Inferior parietal cortex (tissue), 1 donor: Measurements from ENCODE around the gene LRRK1.

Source experiments
- DNase-seq: peaks from one replicate; pipeline ENCODE4 v3.0.0-alpha.2; 2016; ENCODE audit errors: extremely low spot score

Gene LRRK1

GRCh38 chr15:100972975-100973350, 53.8 kb downstream of the LRRK1 start:
- DNase-seq: no peak

GRCh38 chr15:100973351-100974111, 54.4 kb downstream of the LRRK1 start:
- DNase-seq: no peak

- DNase-seq: no peak
These were observed 55.9 kb downstream of the LRRK1 start for GRCh38 chr15:100975043-100975442.

DNA sequence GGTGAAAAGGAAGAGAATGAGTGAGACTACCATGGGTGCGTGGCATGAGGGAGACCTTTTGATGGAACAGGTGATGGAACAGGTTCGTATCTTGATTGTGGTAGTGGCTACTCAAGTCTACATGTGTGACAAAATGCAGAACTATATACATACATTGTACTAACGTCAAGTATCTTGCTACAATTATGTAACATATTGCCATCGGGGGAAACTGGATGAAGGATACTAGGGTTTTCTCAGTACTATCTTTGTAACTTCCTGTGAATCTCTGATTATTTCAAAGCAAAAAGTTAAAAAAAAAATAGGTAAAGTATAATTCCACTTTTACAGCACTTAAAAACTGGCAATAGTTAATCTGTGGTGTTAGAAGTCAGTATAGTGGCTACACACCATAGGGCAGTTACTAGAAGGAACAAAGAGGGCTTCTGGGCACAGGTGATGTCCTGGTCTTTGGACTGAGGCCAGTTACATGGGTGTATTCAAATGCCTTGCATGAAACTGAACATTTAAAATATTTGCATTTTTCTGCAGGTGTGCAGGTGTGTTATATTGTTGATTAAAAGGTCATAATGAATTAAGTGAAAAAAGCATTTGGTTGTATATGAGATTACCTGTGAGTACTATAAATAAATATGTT, 61.4 kb downstream of the LRRK1 start:
- DNase-seq: no peak

DNA sequence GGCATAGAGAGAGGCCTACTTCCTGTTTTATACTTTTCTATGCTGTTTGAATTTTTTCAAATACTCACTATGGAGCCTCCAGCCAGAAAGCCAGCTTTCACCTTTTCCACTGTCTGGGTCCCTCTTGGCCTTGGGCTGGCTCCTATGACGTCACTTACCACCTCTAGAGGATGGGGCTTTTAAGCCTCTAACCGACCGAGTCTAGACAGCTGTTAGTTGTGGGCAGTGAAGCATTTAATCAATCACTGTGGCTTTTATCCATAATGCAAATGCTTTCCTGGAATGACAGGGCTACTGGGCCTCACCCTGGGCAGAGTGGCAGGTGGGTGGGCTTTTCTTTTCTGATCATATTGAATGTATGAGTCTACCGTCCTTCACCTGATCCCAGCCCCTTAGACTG, 61.9 kb downstream of the LRRK1 start:
- no peak for DNase-seq

DNA sequence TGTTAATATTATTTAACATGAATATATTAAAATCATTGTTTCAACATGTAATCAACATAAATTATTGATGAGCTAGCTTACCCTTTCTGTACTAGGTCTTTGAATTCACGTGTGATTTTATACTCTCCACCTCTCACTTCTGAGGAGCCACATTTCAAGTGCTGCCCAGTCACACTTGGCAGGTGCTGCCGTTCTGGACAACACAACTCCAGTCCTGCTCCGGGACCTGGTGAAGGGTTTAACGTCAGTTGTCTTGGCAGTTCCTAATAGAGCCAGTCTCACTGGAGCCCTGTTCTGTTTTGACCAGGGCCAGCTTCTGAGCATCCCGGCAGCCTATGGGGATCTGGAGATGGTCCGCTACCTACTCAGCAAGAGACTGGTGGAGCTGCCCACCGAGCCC, 64.1 kb downstream of the LRRK1 start:
- no peak for DNase-seq

DNA sequence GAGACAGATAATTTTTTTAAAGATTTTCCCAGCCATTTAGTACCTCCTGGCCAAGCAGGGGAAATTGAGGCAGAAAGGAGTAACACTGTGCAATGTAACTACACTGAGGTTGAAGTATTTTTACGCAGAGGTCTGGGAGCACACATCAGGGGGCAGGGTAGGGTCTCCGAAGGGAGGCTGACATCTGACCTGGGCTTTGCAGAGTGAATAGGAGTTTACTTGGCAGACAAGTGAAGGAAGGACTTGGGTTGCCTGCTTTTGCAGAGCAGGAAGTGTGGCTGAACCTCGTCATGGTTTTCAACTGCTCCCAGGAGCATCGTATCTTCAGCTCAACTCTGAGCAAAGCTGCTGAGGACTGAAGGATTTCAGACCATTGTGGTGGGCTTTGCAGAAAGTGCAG, 66.2 kb downstream of the LRRK1 start:
- DNase-seq: no peak

DNA sequence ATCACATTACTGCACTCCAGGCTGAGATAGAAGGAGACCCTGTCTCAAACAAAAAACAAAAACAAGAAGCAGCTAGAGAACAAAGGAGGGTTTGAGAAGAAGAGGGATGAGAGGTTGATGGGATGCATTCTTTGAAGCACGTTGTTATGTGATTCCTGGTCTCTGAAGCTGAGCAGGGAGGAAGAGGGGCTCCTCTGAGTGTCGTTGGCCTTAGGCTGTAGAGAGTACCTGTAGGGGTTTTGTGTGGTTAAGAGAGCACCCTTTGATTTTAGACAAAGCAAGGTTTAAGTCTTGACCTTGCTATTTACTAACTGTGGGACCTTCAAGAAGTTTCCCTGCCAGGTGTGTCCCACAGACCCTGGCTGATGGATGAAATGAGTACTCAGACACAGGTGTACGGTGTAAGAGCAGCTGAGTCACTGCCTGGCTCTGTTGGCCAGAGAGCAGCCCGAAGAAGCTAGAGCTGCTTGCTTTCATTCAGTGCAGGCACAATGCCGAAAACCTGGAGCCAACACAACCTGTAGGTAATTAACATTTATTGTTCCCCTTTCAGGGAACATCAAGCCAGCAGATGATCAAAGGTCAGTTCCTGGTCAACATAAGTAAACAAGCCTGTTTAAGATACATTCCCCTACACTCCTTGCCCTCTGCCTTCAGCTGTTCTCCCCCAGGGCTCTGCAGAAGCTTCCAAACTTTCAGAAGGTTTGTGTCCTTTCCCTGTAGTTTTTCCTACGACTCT, 67.2 kb downstream of the LRRK1 start:
- DNase-seq: no peak

GRCh38 chr15:100987143-100987542, 68.0 kb downstream of the LRRK1 start:
- no peak for DNase-seq

DNA sequence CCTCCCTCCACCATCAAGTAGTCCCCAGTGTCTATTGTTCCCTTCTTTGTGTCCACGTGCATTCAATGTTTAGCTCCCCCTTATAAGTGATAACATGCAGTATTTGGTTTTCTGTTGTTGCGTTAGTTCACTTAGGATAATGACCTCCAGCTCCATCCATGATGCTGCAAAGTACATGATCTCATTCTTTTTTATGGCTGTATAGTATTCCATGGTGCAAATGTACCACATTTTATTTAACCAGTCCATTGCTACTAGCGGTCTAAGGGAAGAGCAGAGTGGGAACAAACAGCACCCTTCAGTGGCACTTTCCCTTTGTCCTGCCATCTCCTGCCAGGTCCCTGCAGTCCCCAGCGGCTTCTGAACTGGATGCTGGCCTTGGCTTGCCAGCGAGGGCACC, 69.1 kb downstream of the LRRK1 start:
- DNase-seq: no peak

DNA sequence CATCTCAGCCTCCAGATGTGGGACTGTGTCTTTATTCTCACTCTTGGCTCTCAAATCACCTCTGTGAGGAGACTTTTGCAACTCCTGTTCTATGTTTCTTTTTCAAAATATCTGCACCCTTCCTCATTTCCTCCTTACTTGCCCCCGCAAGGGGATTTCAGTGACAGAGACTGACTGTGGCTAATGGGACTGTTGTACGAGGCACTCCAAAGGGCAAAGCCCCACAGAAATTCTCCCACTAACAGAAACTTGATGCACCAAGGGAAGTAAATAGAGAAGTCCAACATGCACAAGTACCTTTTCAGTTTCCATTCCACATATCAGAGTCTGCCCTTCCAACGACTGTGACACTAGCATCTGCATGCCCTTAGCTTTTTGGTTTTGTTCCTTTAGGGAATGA, 69.7 kb downstream of the LRRK1 start:
- DNase-seq: no peak

DNA sequence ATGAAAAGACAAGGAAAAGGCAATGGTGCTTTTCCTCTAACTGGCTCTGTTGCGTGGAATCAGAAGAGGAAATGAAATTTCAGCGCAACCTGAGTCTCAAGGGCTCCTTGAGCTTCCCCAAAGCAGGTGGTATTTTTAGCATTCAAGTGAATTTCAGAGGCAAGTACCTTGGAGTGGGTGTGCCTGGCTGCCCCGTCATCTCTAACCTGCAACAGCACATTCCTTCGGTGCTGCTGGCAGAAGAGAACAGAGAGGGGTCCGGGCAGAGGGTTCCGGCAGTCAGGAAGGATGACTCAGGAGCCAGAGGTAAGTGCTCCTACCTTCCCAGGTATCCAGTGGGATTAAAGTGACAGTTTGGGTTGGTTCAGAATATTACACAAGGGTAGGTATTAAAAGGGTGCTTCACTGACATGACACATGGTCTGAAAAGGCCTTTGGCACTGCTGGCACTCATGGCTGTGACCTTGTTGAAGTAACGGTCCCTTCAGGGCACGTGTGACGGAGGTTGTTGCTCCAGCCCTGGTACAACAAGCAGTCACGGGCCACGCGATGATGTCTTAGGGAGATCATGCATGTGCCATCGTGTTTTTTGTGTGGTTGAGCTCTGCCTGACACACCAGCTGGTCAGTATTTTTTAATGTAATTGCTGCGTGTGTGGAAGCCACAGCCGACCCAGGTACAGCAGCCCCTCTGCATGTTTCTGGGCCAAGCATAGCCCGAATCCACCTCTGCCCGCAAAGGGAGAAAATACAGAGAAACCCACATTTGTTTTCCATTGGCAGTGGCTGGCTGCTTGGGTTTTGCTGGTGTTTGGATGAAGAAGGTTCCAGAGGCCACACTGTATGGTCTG, 75.7 kb downstream of the LRRK1 start:
- DNase-seq: no peak

- DNase-seq: no peak
These were observed 76.6 kb downstream of the LRRK1 start for GRCh38 chr15:100995471-100996430.

GRCh38 chr15:100997442-100997841, 78.3 kb downstream of the LRRK1 start:
- no peak for DNase-seq

DNA sequence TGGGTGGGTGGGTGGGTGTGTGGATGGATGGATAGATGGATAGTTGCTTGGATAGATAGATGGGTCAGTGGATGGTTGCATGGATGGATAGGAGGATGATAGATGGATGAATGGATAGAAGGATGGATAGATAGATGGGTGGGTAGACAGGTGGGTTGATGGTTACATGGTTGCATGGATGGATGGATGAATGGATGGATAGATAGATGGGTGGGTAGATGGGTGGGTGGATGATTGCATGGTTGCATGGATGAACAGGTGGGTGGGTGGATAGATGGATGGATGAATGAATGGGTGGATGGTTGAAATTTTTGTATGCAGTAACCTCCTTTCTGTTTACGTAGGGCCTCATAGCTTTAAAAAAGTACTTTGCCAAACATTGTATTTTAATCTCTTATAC, 79.5 kb downstream of the LRRK1 start:
- no peak for DNase-seq

GRCh38 chr15:100999369-100999768, 80.2 kb downstream of the LRRK1 start:
- no peak for DNase-seq

GRCh38 chr15:101000271-101000681, 81.1 kb downstream of the LRRK1 start:
- DNase-seq: no peak

DNA sequence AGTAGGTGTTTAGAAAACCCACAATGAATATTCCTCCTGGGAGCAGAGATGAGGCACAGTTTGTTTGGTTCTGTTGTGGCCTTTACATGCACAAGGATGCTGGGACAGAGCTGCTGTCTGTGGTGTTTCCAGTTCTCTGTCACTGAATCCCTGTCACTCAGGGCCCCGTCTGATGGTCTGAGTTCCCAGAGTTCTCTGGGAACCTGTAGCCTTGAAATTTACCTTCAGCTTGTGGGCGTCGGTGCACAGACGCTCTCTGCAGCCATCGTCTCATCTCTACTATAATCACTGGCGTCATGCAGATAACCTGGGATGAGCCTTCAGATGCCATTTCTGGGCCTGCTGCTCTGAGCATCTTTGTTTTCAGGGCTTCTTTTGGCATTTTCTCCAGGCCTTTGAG, 81.9 kb downstream of the LRRK1 start:
- DNase-seq: no peak

DNA sequence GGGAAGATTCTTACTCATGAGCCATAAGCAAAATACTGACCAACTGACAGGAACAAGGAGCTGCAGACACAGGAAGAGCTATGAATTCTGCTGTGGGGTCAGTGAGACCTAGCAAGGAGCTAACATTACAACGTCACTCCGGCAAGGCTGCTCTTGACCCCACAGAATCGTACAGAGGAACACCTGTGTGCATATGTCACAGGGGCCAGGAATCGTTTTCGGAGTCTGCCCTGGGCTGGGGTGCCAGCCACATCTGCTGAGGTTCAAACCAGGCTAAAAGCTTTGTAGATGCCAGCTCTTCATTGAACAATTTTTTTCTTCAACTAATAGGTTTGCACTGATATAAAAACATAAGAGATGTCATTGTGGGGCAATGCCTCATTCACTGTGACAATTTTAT, 82.6 kb downstream of the LRRK1 start:
- DNase-seq: no peak

DNA sequence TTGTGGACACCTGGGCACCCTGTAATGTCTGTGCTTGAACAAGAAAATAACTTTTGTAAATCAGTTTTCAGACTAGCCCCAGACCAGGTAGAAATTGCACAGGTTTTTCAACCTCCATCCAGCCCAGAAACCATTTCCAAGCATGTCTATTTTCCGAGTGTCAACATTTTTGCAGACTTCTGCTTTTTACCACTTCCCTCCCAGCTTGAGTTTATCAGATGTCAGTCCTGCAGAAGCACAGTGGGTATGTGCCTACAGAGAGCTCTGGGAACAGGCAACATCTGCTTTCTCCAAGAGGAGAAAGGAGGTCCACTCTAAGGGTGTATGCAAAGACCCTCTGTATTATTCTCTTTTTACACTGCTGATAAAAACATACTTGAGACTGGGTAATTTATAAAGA, 83.9 kb downstream of the LRRK1 start:
- DNase-seq: no peak

GRCh38 chr15:101003706-101004105, 84.5 kb downstream of the LRRK1 start:
- no peak for DNase-seq
